Fibroblast of villous mesenchyme (primary cell): ENCODE measurements around the gene TSNAXIP1. TPM values are rescaled to one million over a fixed set of nuclear protein-coding genes. Genes with fewer than 3 reads are reported as not detected.
"Not testable (repeated sequence)": the region's sequence is repeated elsewhere in the genome, so short reads cannot be mapped to it uniquely, and the experiment has no call there.

ENCODE experiments used
- DNase-seq: peaks from one replicate; pipeline ENCODE4 v3.0.0-alpha.2; 2010; ENCODE audit warnings: low read depth
- H3K4me3 ChIP-seq: 2 replicates; pipeline ENCODE4 v1.5.1; 2011; ENCODE audit warnings: low read depth, mild to moderate bottlenecking, low read length
- total RNA-seq: library from RNA; depleted of rRNA; stranded (reverse); fragments of >200 nt; gene quantifications from 2 replicates; pipeline ENCODE4 v1.2.3, GENCODE V29; 2012
- TF ChIP-seq, protein P1 (sequence below): IDR thresholded peaks from 2 replicates; pipeline ENCODE4 v1.5.1; 2012; ENCODE audit warnings: low read depth, mild to moderate bottlenecking, low read length; ENCODE audit not compliant: insufficient read depth

TSNAXIP1 gene
- total RNA-seq, 1 donor: 1.3 TPM

DNA sequence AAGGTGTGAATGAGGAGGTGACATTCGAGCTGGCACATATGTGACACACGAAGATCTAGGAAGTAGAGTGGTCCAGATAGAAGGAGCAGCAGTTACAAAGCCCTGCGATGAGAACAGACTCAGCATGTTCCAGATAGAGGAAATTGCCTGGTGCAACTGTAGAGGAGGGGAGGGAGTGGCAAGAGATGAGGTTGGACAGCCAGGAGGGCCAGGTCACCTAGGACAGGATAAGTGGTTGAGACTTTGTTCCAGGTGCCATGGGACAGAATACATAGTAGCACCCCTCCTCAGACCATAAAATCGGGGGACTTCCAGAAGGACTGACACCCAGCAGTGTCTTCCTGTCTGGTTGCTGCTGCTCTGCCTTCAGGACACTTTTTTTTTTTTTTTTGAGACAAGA is 51.8 kb downstream of the TSNAXIP1 start:
- no peak overlapping the region for H3K4me3 ChIP-seq
- TF ChIP-seq, protein P1, sequence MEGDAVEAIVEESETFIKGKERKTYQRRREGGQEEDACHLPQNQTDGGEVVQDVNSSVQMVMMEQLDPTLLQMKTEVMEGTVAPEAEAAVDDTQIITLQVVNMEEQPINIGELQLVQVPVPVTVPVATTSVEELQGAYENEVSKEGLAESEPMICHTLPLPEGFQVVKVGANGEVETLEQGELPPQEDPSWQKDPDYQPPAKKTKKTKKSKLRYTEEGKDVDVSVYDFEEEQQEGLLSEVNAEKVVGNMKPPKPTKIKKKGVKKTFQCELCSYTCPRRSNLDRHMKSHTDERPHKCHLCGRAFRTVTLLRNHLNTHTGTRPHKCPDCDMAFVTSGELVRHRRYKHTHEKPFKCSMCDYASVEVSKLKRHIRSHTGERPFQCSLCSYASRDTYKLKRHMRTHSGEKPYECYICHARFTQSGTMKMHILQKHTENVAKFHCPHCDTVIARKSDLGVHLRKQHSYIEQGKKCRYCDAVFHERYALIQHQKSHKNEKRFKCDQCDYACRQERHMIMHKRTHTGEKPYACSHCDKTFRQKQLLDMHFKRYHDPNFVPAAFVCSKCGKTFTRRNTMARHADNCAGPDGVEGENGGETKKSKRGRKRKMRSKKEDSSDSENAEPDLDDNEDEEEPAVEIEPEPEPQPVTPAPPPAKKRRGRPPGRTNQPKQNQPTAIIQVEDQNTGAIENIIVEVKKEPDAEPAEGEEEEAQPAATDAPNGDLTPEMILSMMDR: no peak
- no peak for DNase-seq

- H3K4me3 ChIP-seq: no peak overlapping the region
- peak; percentile 61 for DNase-seq
- TF ChIP-seq, protein P1: no peak
Observed at GRCh38 chr16:67860589-67861398, 54.1 kb downstream of the TSNAXIP1 start.

DNA sequence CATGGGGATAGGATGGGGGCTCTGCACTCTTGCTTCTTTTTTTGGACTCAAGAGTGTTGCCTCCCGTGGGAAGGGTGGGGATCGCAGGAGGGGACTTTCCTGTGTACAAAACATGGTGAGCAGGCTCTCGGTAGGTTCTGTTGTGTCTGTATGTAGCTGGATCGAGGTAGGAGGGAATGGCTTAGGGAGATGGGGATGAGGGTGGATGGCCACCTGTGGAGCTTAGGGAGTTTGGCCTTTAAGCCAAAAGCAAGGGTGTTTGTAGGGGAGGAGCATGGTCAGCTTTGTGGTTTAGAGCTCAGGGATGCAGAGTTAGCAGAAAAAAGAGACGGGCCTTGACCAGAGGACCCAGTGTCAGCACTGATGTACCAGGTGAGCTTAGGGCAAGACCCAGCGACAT is 55.2 kb downstream of the TSNAXIP1 start:
- TF ChIP-seq, protein P1: no peak
- no peak for DNase-seq
- no peak overlapping the region for H3K4me3 ChIP-seq

- peak; percentile 64 for DNase-seq
- TF ChIP-seq, protein P1: no peak
- no peak overlapping the region for H3K4me3 ChIP-seq
Observed at GRCh38 chr16:67862623-67863583, 56.2 kb downstream of the TSNAXIP1 start.

GRCh38 chr16:67864044-67864443 is 57.4 kb downstream of the TSNAXIP1 start:
- not testable (repeated sequence) for DNase-seq, H3K4me3 ChIP-seq

DNA sequence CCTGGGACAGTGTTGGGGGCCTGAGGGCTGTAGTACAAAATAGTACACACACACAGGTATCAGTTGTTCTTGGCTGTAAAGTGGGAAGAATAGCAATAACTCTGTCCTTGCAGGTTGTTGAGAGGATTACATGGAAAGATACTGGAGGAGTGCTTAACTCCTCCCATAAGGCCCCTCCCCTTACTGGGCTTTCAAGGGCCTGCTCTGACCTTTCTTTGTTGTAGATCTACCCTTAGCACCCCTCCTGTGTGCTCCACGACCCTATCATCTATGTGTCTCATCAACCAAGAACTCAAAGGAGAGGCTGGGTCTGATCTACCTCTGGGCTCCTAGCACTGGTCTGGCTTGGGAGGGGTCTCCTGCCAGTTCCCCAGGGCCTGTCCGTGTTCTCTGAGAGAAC is 57.9 kb downstream of the TSNAXIP1 start:
- TF ChIP-seq, protein P1: no peak
- DNase-seq: no peak
- H3K4me3 ChIP-seq: no peak overlapping the region

DNA sequence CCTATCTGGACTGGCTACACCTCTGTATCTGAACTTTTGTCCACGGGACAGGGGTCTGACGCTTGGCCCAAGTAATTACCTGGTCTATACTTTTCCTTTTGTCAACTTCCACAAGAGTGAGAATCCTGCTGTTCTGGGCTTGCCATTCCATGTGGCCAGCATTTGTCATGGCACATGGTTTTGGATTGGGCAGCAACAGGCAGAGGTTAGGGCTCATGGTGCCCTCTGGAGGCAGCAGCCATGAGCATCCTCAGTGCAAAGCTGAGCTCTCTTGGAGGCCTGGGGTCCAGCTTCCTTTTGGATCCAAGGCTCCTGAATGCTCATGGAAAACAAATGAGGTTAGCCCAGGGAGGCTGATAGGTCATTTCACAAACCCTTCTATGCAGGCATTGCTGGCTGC is 58.6 kb downstream of the TSNAXIP1 start:
- peak; percentile 57 for DNase-seq

More for the DNA sequence above, 58.6 kb downstream of the TSNAXIP1 start:
- H3K4me3 ChIP-seq: no peak overlapping the region
- TF ChIP-seq, protein P1: peak; percentile 55
